Measurements from ENCODE around the gene TIAM1. TPM values are rescaled to one million over a fixed set of nuclear protein-coding genes. Genes with fewer than 3 reads are reported as not detected.

TIAM1 gene
- total and polyA plus RNA-seq, 2 of the 8 experiments (the other 6 are each of a cell fraction or from before 2014, with no cell fraction given): 10.1 to 30.7 TPM

- TF ChIP-seq CHD7 (IDR thresholded peaks at IDR 0.05; ENCODE audit: insufficient replicate concordance, low read length) (no peak), CBX5 (IDR thresholded peaks at IDR 0.05; ENCODE audit: low read depth, low read length) (no peak), CBX8 (IDR thresholded peaks at IDR 0.05; ENCODE audit: borderline replicate concordance, low read depth, low read length) (no peak), USF2 (IDR thresholded peaks at IDR 0.05; ENCODE audit: low read length) (no peak), NRF1 (IDR thresholded peaks at IDR 0.05; ENCODE audit: low read depth, low read length) (no peak), TCF12 (IDR thresholded peaks at IDR 0.05; ENCODE audit: low read depth, low read length) (no peak), CTBP2 (IDR thresholded peaks at IDR 0.05; ENCODE audit: borderline replicate concordance, insufficient read depth, insufficient read length, low read length) (no peak), HDAC6 (IDR thresholded peaks at IDR 0.05; ENCODE audit: low read depth, low read length) (no peak), POU5F1 (IDR thresholded peaks at IDR 0.05; ENCODE audit: low read depth, low read length) (no peak)
These were observed 53.3 kb downstream of the TIAM1 start (continued) for GRCh38 chr21:31290765-31291164.
